ENCODE measurements around the gene HNF1B.

DNA sequence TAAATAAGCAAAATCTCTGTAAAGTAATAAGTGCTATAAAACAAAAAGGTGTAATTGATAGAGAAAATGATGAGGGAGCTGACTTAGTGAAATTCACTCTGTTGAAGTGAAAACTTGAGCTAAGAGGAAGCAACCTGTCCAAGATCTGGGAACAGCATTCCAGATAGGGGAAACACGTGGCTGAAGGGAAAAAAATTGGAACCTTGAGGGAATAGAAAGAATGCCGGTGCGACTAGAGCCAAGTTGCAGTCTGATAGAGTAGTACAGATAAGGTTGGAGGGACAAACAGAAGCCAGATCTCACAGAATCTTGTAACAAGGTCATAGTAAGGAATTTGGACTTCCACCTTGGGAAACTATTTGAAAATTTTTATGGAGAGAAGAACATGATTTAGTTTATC is 101.0 kb downstream of the HNF1B start:
- TF ChIP-seq, protein P1, sequence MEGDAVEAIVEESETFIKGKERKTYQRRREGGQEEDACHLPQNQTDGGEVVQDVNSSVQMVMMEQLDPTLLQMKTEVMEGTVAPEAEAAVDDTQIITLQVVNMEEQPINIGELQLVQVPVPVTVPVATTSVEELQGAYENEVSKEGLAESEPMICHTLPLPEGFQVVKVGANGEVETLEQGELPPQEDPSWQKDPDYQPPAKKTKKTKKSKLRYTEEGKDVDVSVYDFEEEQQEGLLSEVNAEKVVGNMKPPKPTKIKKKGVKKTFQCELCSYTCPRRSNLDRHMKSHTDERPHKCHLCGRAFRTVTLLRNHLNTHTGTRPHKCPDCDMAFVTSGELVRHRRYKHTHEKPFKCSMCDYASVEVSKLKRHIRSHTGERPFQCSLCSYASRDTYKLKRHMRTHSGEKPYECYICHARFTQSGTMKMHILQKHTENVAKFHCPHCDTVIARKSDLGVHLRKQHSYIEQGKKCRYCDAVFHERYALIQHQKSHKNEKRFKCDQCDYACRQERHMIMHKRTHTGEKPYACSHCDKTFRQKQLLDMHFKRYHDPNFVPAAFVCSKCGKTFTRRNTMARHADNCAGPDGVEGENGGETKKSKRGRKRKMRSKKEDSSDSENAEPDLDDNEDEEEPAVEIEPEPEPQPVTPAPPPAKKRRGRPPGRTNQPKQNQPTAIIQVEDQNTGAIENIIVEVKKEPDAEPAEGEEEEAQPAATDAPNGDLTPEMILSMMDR (IDR thresholded peaks at IDR 0.05; ENCODE audit: extremely low read depth in 1 of 2, insufficient read depth in 1 of 2, low read depth in 1 of 2, low read length in 2 of 2), result no peak
- no peak for TF ChIP-seq EZH2 (IDR thresholded peaks at IDR 0.05; ENCODE audit: borderline replicate concordance, low read depth, low read length, severe bottlenecking)

Measured in endothelial cell of umbilical vein (primary cell).